Activated CD4-positive, CD25-positive, alpha-beta regulatory T cell treated with anti-CD3 and anti-CD28 coated beads, Interleukin-2, amount 50 U/mL, for 72 hours (primary cell): Measurements from ENCODE around the gene CHFR.
"Not testable (repeated sequence)": the region's sequence is repeated elsewhere in the genome, so short reads cannot be mapped to it uniquely, and the experiment has no call there.

Source experiments
- DNase-seq: peaks from one replicate; pipeline ENCODE4 v3.0.0; 2021

The CHFR gene, protein sequence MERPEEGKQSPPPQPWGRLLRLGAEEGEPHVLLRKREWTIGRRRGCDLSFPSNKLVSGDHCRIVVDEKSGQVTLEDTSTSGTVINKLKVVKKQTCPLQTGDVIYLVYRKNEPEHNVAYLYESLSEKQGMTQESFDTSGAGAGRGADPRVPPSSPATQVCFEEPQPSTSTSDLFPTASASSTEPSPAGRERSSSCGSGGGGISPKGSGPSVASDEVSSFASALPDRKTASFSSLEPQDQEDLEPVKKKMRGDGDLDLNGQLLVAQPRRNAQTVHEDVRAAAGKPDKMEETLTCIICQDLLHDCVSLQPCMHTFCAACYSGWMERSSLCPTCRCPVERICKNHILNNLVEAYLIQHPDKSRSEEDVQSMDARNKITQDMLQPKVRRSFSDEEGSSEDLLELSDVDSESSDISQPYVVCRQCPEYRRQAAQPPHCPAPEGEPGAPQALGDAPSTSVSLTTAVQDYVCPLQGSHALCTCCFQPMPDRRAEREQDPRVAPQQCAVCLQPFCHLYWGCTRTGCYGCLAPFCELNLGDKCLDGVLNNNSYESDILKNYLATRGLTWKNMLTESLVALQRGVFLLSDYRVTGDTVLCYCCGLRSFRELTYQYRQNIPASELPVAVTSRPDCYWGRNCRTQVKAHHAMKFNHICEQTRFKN

DNA sequence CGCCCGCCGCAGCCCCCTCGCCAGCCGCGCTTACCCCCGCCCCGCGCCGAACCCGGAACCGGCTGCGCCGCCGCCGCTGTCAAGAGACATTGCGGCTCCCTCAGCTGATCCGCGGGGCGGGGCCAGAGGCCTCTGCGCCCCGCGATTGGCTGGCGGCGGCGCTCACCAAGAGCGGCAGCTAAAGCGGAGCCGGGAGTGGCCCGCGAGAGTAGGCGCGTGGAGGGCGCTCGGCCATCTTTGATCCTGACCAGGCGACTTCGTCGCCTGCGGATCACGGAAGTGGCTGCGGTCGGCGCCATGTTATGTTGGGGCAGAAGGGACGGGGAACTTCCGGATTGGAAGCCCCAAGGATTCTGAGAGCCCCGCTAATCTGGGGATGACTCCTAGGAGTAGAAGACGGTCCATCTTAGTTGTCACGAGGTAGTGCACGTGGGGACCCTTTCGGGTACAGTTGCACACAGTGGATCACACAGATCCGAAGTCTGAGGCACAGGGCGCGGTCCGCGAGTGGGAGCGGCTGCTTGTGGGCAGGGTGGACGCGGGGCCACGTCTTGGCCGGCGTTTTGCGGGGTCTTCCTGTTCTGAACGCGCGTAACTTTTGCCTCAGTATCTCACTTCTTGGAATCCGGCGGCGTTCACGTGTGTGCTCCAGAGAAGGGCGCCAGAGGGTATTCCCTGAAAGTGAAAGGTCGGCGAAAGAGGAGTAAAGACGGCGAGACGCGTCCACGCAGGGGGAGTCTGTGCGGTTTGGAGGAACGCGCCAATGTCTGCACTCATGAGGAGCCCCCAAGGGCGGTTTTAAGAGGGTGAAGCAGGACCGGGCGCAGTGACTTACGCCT is at the start of gene CHFR:
CHFR (minus strand) TSS at position 93 of the 839 bp plus-strand sequence. CDS start 277 bp downstream, outside the sequence.
- DNase-seq, result peak; percentile 92

DNA sequence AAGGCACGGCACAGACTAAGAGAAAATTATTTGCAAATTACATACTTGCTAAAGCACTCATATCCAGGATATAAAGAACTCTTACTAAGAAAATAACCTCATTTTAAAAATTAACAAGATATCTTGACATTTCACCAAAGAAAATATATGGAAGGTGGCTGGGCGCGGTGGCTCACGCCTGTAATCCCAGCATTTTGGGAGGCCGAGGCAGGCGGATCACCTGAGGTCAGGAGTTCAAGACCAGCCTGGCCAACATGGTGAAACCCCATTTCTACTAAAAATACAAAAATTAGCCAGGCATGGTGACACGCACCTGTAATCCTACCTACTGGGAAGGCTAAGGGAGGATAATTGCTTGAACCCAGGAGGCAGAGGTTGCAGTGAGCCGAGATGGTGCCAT is 49.5 kb upstream of the CHFR start:
- not testable (repeated sequence) for DNase-seq

DNA sequence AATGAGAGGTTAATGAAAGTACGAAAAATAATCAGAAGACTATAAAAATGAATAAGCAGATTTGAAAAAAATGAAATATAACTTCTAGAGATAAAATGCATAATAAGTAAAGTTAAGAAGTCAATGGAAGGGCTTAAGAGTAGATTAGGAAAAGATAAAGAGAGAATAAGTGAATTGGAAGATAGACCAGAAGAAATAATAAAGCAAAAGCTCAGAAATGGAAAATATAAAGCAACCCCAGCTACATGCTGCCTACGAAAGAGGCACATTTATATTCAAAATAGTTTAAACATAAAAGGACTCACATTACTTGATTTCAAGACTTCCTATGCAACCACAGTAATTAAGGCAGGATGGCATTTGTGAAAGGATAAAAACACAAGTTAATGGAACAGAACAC is 48.8 kb upstream of the CHFR start:
- no peak for DNase-seq

DNA sequence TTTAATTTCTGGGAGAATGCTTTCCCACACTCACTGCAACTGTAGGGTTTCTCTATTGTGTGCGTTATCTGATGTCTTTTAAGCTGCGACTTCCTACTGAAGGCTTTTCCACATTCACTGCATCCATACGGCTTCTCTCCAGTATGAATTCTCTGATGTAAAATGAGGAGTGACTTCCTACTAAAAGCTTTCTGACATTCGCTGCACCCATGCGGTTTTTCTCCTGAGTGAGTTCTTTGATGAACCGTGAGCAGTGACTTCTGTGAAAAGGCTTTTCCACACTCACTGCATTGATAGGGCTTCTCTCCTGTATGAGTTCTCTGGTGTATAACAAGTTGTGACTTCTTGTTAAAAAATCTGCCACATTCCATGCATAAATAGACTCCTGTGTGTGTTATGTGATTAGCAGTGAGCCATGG is 39.0 kb upstream of the CHFR start:
- DNase-seq, result no peak

DNA sequence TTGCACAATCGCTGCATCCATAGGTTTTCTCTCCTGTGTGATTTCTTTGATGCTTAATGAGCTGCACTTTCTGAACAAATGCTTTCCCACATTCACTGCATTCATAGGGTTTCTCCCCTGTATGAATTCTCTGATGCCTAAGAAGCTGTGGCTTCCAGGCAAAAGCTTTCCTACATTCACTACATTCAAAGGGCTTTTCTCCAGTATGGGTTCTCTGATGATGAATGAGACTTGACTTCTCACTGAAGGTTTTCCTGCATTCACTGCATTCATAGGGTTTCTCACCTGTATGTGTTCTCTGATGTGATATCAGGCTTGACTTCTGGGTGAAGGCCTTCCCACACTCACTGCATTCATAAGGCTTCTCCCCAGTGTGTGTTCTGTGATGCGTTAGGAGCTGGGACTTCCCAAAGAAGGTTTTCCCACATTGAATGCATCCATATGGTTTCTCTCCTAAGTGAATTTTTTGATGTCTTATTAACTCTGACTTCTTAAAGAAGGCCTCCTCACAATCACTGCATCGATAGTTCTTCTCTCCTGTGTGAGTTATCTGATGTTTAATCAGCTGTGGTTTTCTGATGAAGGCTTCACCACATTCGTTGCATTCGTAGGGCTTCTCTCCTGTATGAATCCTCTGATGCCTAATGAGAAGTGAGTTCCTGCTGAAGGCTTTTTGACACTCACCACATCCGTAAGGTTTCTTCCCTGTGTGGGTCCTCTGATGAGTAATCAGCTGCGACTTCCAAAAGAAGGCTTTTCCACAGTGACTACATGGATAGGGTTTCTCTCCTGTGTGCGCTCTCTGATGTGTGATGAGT is 38.4 kb upstream of the CHFR start:
- no peak for DNase-seq

DNA sequence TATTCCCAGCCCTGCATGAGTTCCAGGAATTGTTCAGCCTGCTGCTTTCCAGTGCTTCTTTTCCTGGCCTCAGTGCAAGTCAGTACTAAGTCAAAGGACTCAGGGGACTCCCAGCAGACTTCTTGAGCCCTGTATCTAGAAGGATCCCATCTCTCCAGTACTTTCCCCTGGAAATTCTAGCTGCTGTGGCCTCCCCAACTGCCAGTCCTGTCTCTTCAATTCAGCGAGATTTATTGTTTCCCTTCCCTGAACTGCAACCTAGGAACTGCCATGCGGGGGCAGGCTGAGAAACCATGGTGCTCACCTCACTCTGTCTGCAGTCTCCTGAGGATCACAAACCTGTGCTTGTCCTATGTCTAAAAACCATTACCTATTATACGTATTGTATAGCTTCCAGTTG is 37.0 kb upstream of the CHFR start:
- DNase-seq, result no peak

DNA sequence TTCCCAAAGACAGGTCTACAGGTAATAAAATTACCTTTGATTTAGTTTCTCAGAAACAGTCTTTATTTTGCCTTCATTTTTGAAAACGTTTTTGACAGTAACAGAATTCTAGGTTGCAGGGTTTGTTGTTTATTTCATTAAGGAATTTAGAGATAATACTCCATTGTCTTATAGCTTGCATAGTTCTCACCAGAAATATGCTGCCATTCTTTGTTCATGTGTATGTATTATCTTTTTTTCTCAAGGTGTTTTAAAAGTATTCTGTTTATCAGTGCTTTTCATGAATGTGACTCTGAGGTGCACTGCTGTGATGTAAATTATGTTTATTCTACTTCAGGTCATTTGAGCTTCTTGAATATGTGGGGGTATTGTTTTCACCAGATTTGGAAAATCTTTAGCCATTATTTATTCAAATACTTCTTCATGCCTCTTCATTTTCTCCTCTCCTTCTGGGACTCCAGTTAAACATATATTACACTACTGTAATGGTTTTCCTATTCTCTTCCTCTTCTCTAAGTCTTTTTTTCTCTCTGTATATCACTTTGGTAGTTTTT is 36.0 kb upstream of the CHFR start:
- DNase-seq, result no peak

DNA sequence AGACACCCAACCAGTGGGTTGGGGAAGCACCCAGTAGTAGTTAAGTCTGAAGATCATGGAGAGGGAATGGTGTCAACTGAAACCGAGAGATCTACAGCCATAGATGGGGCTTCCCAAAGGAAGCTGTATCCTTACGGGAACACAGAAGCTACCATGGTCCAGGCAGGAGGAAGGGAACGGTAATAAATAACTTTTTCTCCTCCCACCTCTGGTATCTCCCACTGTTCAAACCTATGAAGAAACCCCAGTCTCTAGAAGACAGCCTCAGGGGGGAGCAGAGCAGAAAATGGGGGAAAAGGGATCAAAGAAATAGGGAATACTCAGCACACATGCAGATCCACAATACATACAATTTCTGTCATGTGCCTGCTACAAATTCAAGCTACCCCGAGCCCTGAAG is 35.3 kb upstream of the CHFR start:
- no peak for DNase-seq

DNA sequence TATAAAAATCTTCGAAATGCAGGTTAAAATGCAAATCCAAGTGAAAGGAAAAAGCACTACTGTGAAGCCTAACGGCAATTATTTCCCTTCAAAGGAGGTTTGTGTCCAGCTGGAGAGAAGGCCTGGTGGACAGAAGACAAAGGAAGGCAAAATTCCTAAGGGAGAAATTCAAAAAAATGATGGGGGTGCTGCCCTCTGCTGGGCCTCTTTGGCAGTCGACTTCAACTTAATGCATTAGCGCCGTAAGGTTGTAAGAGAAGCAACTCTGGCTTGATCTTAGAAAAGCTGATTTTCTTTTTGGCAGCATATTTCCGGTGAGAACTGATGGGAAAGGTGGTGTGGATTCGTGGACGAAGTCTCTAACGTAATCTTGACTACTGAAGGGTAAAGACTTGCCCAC is 34.3 kb upstream of the CHFR start:
- DNase-seq, result no peak

DNA sequence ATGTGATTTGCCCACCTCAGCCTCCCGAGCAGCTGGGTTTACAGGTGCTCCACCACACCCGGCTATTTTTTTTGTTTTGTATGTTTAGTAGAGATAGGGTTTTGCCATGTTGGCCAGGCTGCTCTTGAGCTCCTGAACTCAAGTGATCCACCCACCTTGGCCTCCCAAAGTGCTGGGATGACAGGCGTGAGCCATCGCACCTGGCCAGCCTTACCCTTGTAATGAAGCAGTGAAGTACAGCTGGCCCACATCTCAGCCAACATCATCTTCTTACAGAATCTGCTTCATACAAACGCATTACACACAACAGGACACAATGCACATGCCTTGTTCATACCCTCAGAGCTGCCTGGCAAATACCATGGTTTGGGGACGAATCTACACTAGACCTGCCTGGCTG is 31.3 kb upstream of the CHFR start:
- no peak for DNase-seq

DNA sequence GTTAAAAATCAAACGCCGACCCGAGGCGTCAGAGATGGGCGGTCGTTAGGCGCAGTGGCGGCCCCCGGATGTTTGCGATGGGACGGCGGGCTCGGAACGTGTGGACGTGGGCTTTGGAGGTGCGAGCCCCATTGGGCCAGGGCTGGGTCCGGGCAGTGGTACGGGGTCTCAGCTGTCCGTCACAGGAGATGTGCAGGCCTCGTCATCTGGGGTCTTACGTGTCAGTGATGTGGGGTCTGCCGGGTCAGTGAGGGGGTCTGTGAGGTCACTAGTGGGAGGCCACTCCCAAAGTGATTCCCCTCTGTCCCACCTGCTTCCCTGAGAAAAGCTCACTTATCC is 21.6 kb upstream of the CHFR start:
- no peak for DNase-seq

DNA sequence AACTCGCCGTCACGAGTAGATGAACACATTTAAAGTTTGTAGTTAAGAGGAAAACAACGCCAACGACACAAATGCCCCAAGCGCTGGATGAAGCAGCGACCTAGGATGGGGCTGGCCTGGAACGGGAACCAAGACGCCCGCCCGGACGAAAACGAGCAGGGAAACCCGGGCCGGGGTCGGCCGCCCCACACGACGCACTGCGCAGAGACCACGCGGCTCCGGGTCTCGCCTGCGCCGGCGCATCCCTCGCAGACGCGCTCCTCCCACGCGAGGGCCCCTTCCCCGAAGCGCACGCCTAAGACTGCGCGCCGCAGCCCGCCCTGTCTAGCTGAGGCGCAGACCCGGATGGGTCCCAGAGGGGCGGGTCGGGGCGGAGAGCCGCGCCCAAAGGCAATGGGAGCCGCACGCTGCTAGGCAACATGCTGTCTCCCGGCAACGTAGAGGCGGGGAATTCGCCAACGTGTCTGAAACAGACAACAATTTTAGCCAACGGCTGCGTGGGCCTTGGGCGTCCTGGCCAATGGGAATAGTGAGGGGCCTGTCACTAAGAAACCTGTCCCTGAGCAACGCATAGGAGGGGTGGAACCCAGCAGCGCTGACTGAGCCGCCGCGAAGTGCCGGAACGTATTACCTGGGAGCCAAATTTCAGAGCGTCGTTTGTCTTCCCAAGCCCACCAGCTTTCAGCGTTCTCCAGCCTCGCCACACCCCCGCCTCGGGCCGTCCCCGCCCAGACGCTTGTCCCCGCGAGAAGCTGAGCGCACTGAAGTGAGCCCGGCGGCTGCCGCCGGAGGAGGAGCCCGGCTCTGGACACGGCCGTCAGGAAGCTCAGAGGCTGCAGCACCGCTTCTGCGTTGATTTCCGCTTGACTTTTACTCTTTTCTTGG is 21.0 kb upstream of the CHFR start:
- DNase-seq, result peak; percentile 93

DNA sequence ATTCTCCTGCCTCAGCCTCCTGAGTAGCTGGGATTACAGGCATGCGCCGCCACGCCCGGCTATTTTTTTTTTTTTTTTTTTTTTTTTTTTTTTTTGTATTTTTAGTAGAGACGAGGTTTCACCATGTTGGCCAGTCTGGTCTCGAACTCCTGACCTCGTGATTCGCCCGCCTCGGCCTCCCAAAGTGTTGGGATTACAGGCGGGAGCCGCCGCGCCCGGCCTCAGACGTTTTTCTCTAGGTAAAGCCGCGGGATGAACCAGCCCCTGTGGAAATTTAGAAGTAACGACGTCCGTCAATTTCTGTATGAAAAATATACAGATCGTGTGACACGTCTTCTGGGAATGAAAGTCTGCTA is 20.4 kb upstream of the CHFR start:
- DNase-seq, result not testable (repeated sequence)

DNA sequence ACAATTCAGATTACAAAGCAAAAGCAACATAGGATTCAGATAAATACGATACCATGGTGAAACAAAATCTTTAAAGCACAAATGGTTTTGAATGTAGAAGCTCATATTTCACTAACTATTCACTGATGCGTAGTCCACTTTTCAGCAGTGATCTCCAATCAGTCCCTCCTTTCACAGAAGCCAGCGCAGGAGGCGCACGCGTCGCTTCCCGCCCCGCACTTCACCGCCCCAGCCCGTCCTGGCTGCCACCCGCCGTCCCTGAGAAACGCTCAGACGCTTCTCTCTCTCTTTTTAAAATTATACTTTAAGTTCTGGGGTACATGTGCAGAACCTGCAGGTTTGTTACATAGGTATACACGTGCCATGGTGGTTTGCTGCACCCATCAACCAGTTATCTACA is 19.8 kb upstream of the CHFR start:
- DNase-seq, result no peak

DNA sequence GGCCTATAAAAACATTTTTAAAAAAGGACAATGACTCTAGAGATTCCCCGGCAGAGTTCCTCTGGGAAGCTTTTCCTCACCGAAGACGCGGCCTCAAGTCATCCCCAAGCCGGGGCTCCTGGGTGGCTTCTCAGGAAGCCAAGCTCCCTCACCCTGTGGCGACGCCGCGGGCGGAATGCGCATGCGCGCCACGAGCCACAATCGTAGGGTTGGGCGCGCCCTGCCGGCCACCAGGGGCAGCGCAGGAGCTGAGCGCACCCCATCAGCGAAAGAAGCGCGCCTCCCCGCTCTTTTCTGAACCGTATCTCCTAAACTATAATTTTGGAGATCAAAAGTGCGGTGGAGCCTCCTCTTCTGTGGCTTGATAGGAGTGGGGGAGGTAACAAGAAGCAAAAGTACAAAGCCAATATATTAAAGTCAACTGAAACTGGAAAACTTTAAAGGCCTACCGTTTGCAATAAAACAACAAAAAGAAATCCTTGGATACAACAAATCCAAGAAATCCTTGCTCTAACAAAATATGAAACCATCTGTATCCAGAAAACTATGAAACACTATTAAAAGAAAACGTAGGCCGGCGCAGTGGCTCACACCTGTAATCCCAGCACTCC is 17.4 kb upstream of the CHFR start:
- DNase-seq, result peak; percentile 95

DNA sequence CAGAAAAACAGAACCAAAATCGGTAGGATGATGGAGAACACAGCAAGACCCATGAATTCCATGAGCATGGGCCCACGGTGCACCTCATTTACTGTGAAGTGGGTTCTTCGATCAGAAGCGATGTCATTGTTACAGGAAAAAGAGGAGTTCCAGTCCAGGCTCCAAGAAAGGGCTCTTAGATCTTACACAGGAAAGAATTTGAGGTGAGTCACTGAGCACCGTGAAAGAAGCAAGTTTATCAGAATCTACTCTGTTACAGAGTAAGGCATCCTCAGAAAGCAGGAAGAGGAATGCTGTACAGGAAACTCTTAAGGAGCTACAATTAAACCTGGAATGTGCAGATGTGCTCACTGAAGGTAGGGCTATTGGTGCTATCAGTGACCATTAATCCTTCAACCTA is 11.6 kb upstream of the CHFR start:
- no peak for DNase-seq

DNA sequence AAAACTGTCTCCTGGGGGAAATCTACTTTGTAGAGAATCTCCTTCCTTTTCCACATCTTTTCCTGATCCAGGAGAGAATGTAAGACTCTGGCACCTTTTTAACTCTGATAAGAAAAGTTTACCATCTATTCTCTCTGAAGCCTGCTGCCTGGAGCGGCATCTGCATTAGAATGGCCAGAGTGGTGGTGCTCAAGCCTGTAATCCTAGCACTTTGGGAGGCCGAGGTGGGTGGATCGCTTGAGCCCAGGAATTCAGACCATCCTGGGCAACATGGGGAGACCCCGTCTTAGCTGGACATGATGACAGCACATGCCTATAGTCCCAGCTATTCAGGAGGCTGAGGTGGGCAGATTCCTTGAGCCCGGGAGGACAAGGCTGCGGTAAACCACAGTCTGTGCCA is 1.4 kb upstream of the CHFR start:
- DNase-seq, result no peak

DNA sequence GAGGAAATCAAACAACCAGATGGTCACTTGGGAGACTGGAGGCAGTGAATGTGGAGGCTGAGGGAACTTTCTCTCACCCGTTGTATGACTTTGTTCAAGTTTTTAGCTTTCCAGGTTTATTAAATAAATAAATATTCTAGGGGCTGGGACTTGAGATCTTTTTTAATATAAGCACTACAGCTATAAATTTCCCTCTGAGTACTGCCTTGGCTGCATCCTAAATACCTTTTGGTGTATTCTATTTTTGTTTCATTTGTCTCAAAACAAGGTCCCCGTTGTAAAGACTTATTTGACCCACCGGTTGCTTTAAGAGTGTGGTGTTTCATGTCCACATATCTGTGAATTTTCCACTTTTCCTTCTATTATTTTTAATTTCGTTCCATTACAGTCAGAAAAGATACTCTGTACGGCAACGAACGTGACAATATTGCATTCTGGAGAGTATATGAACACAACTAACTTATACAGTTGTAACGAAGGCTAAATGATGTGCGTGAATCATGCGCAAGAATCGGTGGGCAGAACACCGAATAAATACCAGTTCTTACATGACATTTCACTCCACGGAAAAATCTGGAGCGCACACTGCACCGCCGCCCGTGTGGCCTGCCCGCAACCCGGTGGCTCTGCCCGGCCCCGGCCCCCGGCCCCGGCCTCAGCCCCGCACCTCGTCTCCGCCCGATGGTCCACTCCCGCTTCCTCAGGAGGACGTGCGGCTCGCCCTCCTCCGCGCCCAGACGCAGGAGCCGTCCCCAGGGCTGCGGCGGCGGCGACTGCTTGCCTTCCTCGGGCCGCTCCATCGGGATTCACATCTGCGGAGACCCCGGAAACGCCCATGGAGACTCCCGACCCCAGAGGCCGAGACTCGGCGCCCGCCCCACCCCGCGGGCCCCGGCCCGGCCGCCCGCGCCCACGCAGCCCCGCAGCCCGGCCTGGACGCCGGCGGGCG is 602 bp downstream of the CHFR start:
- no peak for DNase-seq

DNA sequence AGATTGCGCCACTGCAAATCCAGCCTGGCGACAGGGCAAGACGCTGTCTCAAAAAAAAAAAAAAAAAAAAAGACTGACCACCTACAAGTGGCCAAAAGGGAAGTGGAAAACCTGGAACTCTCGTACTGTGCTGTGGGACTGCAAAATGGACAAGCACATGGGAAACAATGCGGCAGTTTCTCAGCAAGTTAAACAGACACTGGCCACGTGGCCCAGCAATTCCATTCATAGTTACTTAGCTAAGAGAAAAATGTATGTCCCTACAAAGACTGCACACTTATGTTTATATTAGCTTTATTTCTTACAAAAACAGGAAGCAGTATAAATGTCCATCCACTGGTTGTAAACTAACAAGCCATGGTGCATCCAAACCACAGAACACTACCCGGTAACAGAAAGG is 5.6 kb downstream of the CHFR start:
- no peak for DNase-seq

DNA sequence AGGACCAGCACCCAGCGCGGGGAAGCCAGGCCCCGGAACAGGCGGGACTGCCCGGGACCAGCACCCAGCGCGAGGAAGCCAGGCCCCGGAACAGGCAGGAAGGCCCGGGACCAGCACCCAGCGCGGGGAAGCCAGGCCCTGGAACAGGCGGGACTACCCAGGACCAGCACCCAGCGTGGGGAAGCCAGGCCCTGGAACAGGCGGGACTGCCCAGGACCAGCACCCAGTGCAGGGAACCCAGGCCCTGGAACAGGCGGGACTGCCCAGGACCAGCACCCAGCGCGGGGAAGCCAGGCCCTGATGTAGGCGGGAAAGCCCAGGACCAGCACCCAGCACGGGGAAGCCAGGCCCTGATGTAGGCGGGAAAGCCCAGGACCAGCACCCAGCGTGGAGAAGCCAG is 12.8 kb downstream of the CHFR start:
- DNase-seq, result not testable (repeated sequence)
